Type B pancreatic cell (in vitro differentiated cells): ENCODE results near the gene SLC25A29. TPM values are rescaled to one million over a fixed set of nuclear protein-coding genes. Genes with fewer than 3 reads are reported as not detected.

Source experiments
- DNase-seq: peaks from one replicate; pipeline ENCODE4 v3.0.0; 2021; ENCODE audit warnings: mixed read lengths; ENCODE audit not compliant: unreplicated experiment; ENCODE audit errors: extremely low spot score
- H3K27ac Mint-ChIP-seq: 2 replicates; pipeline ENCODE4 v1.8.0; 2021; ENCODE audit warnings: mild to moderate bottlenecking, mixed read lengths
- H3K27me3 Mint-ChIP-seq: 2 replicates; pipeline ENCODE4 v1.8.0; 2021; ENCODE audit warnings: mixed read lengths
- H3K36me3 Mint-ChIP-seq: 2 replicates; pipeline ENCODE4 v1.8.0; 2021; ENCODE audit warnings: mixed read lengths
- H3K4me1 Mint-ChIP-seq: one replicate; pipeline ENCODE4 v1.8.0; 2021; ENCODE audit warnings: mixed read lengths; ENCODE audit not compliant: unreplicated experiment
- H3K4me3 Mint-ChIP-seq: 2 replicates; pipeline ENCODE4 v1.8.0; 2021; ENCODE audit warnings: mild to moderate bottlenecking, mixed read lengths
- H3K9me3 Mint-ChIP-seq: 2 replicates; pipeline ENCODE4 v1.8.0; 2021; ENCODE audit warnings: mixed read lengths
- CTCF ChIP-seq: fragments of 200-600 bp; sonication (generic); conservative IDR thresholded peaks from 2 replicates; pipeline ENCODE4 v1.5.0; 2021; ENCODE audit warnings: antibody characterized with exemption, mild to moderate bottlenecking
- total RNA-seq: library from RNA; stranded (reverse); gene quantifications from 2 replicates; pipeline ENCODE4 v1.2.1, GENCODE V29; 2021; ENCODE audit warnings: low replicate concordance

SLC25A29 gene
- total RNA-seq, 1 donor from 2014 or later = 101 TPM

GRCh38 chr14:100323942-100324307 is 17.7 kb upstream of the SLC25A29 start:
- H3K4me3 Mint-ChIP-seq = no peak overlapping the region

GRCh38 chr14:100323121-100323941 is 17.1 kb upstream of the SLC25A29 start, which contains the start of gene SLC25A47:
Gene SLC25A47, plus strand, starts transcription at chr14:100323339. Its CDS starts 76 bp downstream, at chr14:100323415.
- Mint-ChIP-seq H3K4me1 (no peaks in the 10 kb centered on the region), H3K27ac (no peak within 1 kb of the TSS), H3K36me3 (no peaks in the 10 kb centered on the region), H3K4me3 (no peak within 1 kb of the TSS), H3K9me3 (no peaks in the 10 kb centered on the region), H3K27me3 (no peaks in the 10 kb centered on the region)
- no peak for DNase-seq
- TF ChIP-seq CTCF = no peak

More at GRCh38 chr14:100323942-100324307, 17.7 kb upstream of the SLC25A29 start:
- Mint-ChIP-seq H3K27ac (no peak overlapping the region), H3K36me3 (no peaks in the 10 kb centered on the region), H3K9me3 (no peaks in the 10 kb centered on the region), H3K27me3 (no peaks in the 10 kb centered on the region), H3K4me1 (no peaks in the 10 kb centered on the region)
- DNase-seq = no peak
- TF ChIP-seq CTCF = no peak

- H3K27me3 Mint-ChIP-seq = no peaks in the 10 kb centered on the region
- no peaks in the 10 kb centered on the region for H3K9me3 Mint-ChIP-seq
- no peak for DNase-seq
- no peak overlapping the region for H3K27ac Mint-ChIP-seq
- no peaks in the 10 kb centered on the region for H3K36me3 Mint-ChIP-seq
- TF ChIP-seq CTCF = no peak
- no peaks in the 10 kb centered on the region for H3K4me1 Mint-ChIP-seq
- no peak overlapping the region for H3K4me3 Mint-ChIP-seq
Observed at GRCh38 chr14:100322138-100322957, 16.1 kb upstream of the SLC25A29 start.

- no peak for TF ChIP-seq CTCF
- H3K27ac Mint-ChIP-seq = no peak overlapping the region
- H3K4me3 Mint-ChIP-seq = no peak overlapping the region
- H3K36me3 Mint-ChIP-seq = no peaks in the 10 kb centered on the region
- no peaks in the 10 kb centered on the region for H3K27me3 Mint-ChIP-seq
- DNase-seq = no peak
- no peaks in the 10 kb centered on the region for H3K9me3 Mint-ChIP-seq
- no peaks in the 10 kb centered on the region for H3K4me1 Mint-ChIP-seq
Observed at GRCh38 chr14:100321473-100322137, 15.4 kb upstream of the SLC25A29 start.

GRCh38 chr14:100320157-100320856 is 14.1 kb upstream of the SLC25A29 start:
- Mint-ChIP-seq H3K27me3 (no peaks in the 10 kb centered on the region), H3K4me3 (no peak overlapping the region), H3K27ac (no peak overlapping the region), H3K4me1 (no peaks in the 10 kb centered on the region), H3K36me3 (no peaks in the 10 kb centered on the region), H3K9me3 (no peaks in the 10 kb centered on the region)
- TF ChIP-seq CTCF = no peak
- no peak for DNase-seq
